ENCODE data around the gene VGLL3. TPM values are rescaled to one million over a fixed set of nuclear protein-coding genes. Genes with fewer than 3 reads are reported as not detected.

The VGLL3 gene
- total RNA-seq: 10 to 100 TPM; 45.6 to 80.0 TPM

DNA sequence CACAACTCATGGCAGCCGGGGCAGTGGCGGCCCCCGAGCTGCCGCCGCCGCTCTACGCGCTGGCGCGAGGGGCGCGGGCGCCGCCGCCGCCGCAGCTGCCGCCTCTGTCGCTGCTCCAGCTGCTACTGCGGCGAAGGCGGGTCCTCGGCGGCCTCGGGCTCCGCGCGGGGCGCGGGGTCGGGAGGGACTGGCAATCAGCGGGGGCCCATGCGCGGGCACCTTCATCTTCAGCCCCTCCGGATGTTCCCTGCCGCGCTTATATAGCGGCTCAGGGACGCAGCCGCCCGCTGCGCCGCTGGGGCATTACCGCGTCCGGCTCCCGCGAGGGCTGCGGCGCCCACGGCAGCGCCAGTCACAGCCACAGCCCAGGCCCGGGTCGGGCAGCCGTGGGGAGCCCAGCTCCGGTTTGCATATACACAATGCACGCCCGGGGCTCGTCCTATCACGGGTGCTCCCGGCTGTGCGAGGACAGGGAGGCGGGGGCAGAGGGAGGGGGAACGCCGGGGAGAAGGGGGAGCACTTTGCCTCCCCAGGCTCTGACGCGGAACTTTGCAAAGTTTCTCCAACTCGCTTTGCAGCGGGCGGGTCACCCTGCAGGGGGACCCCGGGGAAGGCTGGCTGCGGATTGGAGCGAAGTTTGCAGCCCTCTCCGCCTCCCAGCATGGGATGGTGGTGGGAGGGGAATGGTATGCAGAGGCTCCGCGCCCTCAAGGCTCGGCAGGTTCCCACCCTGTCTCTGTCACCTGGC, at the start of gene VGLL3:
TSS of gene VGLL3 (minus strand) at position 416 of the 748 bp plus-strand sequence. CDS start at position 10, 406 bp downstream.
- Histone ChIP-seq H3K27ac (peak within 1 kb of the TSS; percentile 78 to 86), H3K27me3 (replicated peaks; ENCODE audit: insufficient read depth) (no peaks in the 10 kb centered on the region), H3K4me3 (peak within 1 kb of the TSS; percentile 80), H3K36me3 (no peaks in the 10 kb centered on the region), H3K4me1 (ENCODE audit: control insufficient read depth in 1 of 2, low read depth in 2 of 2) (peaks cover 16 to 30% of the 10 kb centered on the region in 2 donors), H3K9me3 (no peaks in the 10 kb centered on the region)
- ATAC-seq (ENCODE audit: insufficient number of reproducible peaks, low FRiP score, low read depth) (peak; percentile 38), DNase-seq (ENCODE audit: low spot score) (peak; percentile 21)
- TF ChIP-seq, protein P1, sequence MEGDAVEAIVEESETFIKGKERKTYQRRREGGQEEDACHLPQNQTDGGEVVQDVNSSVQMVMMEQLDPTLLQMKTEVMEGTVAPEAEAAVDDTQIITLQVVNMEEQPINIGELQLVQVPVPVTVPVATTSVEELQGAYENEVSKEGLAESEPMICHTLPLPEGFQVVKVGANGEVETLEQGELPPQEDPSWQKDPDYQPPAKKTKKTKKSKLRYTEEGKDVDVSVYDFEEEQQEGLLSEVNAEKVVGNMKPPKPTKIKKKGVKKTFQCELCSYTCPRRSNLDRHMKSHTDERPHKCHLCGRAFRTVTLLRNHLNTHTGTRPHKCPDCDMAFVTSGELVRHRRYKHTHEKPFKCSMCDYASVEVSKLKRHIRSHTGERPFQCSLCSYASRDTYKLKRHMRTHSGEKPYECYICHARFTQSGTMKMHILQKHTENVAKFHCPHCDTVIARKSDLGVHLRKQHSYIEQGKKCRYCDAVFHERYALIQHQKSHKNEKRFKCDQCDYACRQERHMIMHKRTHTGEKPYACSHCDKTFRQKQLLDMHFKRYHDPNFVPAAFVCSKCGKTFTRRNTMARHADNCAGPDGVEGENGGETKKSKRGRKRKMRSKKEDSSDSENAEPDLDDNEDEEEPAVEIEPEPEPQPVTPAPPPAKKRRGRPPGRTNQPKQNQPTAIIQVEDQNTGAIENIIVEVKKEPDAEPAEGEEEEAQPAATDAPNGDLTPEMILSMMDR (IDR thresholded peaks at IDR 0.05): peak; percentile 30

GRCh38 chr3:87037652-87038051, 46.7 kb upstream of the VGLL3 start:
- Histone ChIP-seq H3K27me3 (replicated peaks; ENCODE audit: insufficient read depth) (no peaks in the 10 kb centered on the region), H3K4me1 (ENCODE audit: control insufficient read depth in 1 of 2, low read depth in 2 of 2) (no peaks in the 10 kb centered on the region)
- no peak for DNase-seq (ENCODE audit: low spot score)

GRCh38 chr3:87036671-87037070, 45.7 kb upstream of the VGLL3 start:
- DNase-seq (ENCODE audit: low spot score): no peak
- TF ChIP-seq, protein P1 (IDR thresholded peaks at IDR 0.05): no peak
- H3K9me3 ChIP-seq: no peaks in the 10 kb centered on the region
- H3K27ac ChIP-seq: no peak overlapping the region
- H3K4me1 ChIP-seq (ENCODE audit: control insufficient read depth in 1 of 2, low read depth in 2 of 2): no peaks in the 10 kb centered on the region
- no peaks in the 10 kb centered on the region for H3K27me3 ChIP-seq (replicated peaks; ENCODE audit: insufficient read depth)
- no peak overlapping the region for H3K4me3 ChIP-seq
- H3K36me3 ChIP-seq: no peaks in the 10 kb centered on the region
- no peak for ATAC-seq (ENCODE audit: insufficient number of reproducible peaks, low FRiP score, low read depth)

More at GRCh38 chr3:87037652-87038051, 46.7 kb upstream of the VGLL3 start:
- Histone ChIP-seq H3K27ac (no peak overlapping the region), H3K4me3 (no peak overlapping the region), H3K9me3 (no peaks in the 10 kb centered on the region), H3K36me3 (no peaks in the 10 kb centered on the region)
- no peak for ATAC-seq (ENCODE audit: insufficient number of reproducible peaks, low FRiP score, low read depth)
- TF ChIP-seq, protein P1 (IDR thresholded peaks at IDR 0.05): no peak

DNA sequence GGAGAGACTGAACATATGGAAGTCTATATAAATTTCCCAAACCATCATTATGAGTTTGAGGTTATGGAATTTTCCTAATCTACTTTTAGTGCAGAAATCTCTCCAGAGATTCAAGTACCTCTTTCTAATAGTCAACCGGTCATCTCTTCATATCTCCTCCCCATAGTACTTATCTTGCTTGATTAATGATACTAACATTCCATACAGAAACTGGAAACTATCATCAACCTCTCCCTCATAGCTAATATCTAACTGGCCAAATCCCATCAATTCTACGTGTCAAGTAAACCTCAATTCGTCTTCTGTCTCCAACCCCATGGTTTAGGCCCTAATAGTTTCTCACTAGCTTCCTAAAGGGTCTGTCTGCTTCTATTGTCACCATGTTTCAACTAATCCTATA, 44.4 kb upstream of the VGLL3 start:
- Histone ChIP-seq H3K9me3 (no peaks in the 10 kb centered on the region), H3K27me3 (replicated peaks; ENCODE audit: insufficient read depth) (no peaks in the 10 kb centered on the region), H3K4me3 (no peak overlapping the region), H3K4me1 (ENCODE audit: control insufficient read depth in 1 of 2, low read depth in 2 of 2) (no peaks in the 10 kb centered on the region), H3K36me3 (no peaks in the 10 kb centered on the region), H3K27ac (no peak overlapping the region)
- ATAC-seq (ENCODE audit: insufficient number of reproducible peaks, low FRiP score, low read depth) (no peak), DNase-seq (ENCODE audit: low spot score) (no peak)
- TF ChIP-seq, protein P1 (IDR thresholded peaks at IDR 0.05): no peak

GRCh38 chr3:87033205-87033604, 42.3 kb upstream of the VGLL3 start:
- H3K9me3 ChIP-seq: no peaks in the 10 kb centered on the region
- no peak overlapping the region for H3K27ac ChIP-seq
- no peak for ATAC-seq (ENCODE audit: insufficient number of reproducible peaks, low FRiP score, low read depth)

More at GRCh38 chr3:87033205-87033604, 42.3 kb upstream of the VGLL3 start:
- no peaks in the 10 kb centered on the region for H3K36me3 ChIP-seq
- TF ChIP-seq, protein P1 (IDR thresholded peaks at IDR 0.05): no peak
- DNase-seq (ENCODE audit: low spot score): no peak
- no peak overlapping the region for H3K4me3 ChIP-seq
- H3K4me1 ChIP-seq (ENCODE audit: control insufficient read depth in 1 of 2, low read depth in 2 of 2): no peaks in the 10 kb centered on the region
- H3K27me3 ChIP-seq (replicated peaks; ENCODE audit: insufficient read depth): no peaks in the 10 kb centered on the region
